Heart left ventricle (tissue), 16 donors: ENCODE results near the gene C6orf132. TPM values are rescaled to one million over a fixed set of nuclear protein-coding genes. Genes with fewer than 3 reads are reported as not detected.
A peak's percentile ranks its signal among the peaks of the same experiment; 100 is the strongest.

ENCODE experiments used
- ATAC-seq, 4 donors: fragments of 200-7000 bp; cut with Tn5 transposase; one replicate each; pipeline ENCODE4 v1.9.1; 2020 to 2022; ENCODE audit warnings: moderate library complexity in 4 of 4, mild to moderate bottlenecking in 3 of 4, moderate number of reproducible peaks in 1 of 4
- DNase-seq, 5 donors: peaks; one replicate each; pipeline ENCODE4 v3.0.0-alpha.2; 2020
- H3K27ac ChIP-seq, 12 donors: fragments of 200-600 bp; sonication (generic) in 4 of 12; one replicate each; pipeline versions ENCODE4 v1.5.0 to v1.8.0; 2016 to 2022; ENCODE audit warnings: mild to moderate bottlenecking in 2 of 12
- H3K27me3 ChIP-seq, 9 donors: fragments of 200-600 bp; sonication (generic) in 2 of 9; one replicate each; pipeline versions ENCODE4 v1.5.1 to v1.8.0; 2016 to 2022; ENCODE audit warnings: mild to moderate bottlenecking in 3 of 9
- H3K36me3 ChIP-seq, 9 donors: fragments of 200-600 bp; sonication (generic) in 2 of 9; one replicate each; pipeline versions ENCODE4 v1.5.0 to v1.8.0; 2018 to 2022; ENCODE audit warnings: mild to moderate bottlenecking in 2 of 9
- H3K4me1 ChIP-seq, 12 donors: fragments of 200-600 bp; sonication (generic) in 4 of 12; one replicate each; pipeline versions ENCODE4 v1.5.0 to v1.8.0; 2016 to 2022; ENCODE audit warnings: mild to moderate bottlenecking in 3 of 12
- H3K4me3 ChIP-seq, 12 donors: fragments of 200-600 bp; sonication (generic) in 4 of 12; one replicate each; pipeline versions ENCODE4 v1.5.0 to v1.8.0; 2017 to 2022; ENCODE audit warnings: mild to moderate bottlenecking in 9 of 12, moderate library complexity in 4 of 12
- H3K9me3 ChIP-seq, 12 donors: fragments of 200-600 bp; sonication (generic) in 4 of 12; one replicate each; pipeline versions ENCODE4 v1.5.0 to v1.8.0; 2016 to 2022; ENCODE audit warnings: mild to moderate bottlenecking in 1 of 12
- CTCF ChIP-seq, 12 donors: fragments of 200-600 bp; sonication (generic) in 4 of 12; IDR thresholded peaks; one replicate each; pipeline versions ENCODE4 v1.5.0 to v1.8.0; 2018 to 2022; ENCODE audit warnings: antibody characterized with exemption in 12 of 12, mild to moderate bottlenecking in 5 of 12
- POLR2A ChIP-seq, 2 donors: fragments of 450-650 bp; IDR thresholded peaks; one replicate each; pipeline ENCODE4 v1.6.1; 2017; ENCODE audit warnings: antibody characterized with exemption in 2 of 2, mild to moderate bottlenecking in 2 of 2, moderate library complexity in 2 of 2
- WGBS, 4 donors: extraction: QIAGEN DNeasy Blood & Tissue Kit in 2 of 4; methylation state at CpG; one replicate each; pipeline versions ENCODE4 v1.1.5 to v1.1.7; 2013 to 2018; 5-methylcytosine and 5-hydroxymethylcytosine counted together
- intact Hi-C, 10 donors: fragments of 100-400 bp; cut with DNase I; formaldehyde crosslinking; loops; one replicate each; pipeline versions ENCODE4 v1.11.1 to v1.14.2; 2022
- polyA plus RNA-seq, 2 donors: library from polyadenylated mRNA; stranded (reverse); fragments of 200-250 nt; gene quantifications; one replicate each; pipeline ENCODE4 v1.2.3, GENCODE V29; 2013
- total RNA-seq, 9 donors: library from RNA; depleted of rRNA in 2 of 9; stranded (reverse); fragments of >200 nt in 2 of 9; fragmentation: NEBNext Ultra II Directional in 3 of 9; extraction: Animal tissue kit (Norgen Biotek cat#: 25700) in 3 of 9; gene quantifications; one replicate each; pipeline versions ENCODE4 v1.1.0 to v1.2.4, GENCODE V29; 2016 to 2023
- donor health status: ischemic (EF 13 %, LVEDD 7.1; RV severe dilation, severe dysfunction).
- donor health status: healthy with polysubstance abuse.
- donor health status: DM: no; HTN: yes; CAD: no.
- donor health status: DM: no; HTN: no; CAD: no.
- donor health status: ischemic (EF 25% LVEDD 6.9; RV normal size, moderate dysfunction).
- donor health status: ischemic (EF 25% LVEDD 5.7; RV mildly dilated, moderate dysfunction).
- donor health status: healthy.
- donor health status: DM: yes; HTN: yes; CAD: no.
- donor health status: ischemic (EF 35%, LVEDD 5.7; RV mildly dilated, moderate dysfunction).
- donor health status: nonischemic (EF 11% LVEDD 7.7; RV severe dilation, severe dysfunction).
- donor health status: DM: yes; HTN: yes; CAD: no.
- donor health status: PGD.
- donor health status: ischemic (EF 29% LVEDD 5.4; RV normal size, mild dysfunction).
- donor health status: nonischemic (EF 23%, LVEDD 6.1; RV moderate dilation, normal function).

C6orf132 gene
- total and polyA plus RNA-seq, 11 donors: 0.30 to 5.7 (median 2.2) TPM

- 61 to 65% (median 64%) methylated on average over 10 of the region's 10 CpGs for WGBS, 4 donors
- no peaks in the 10 kb centered on the region for H3K9me3 ChIP-seq
- no peak overlapping the region for H3K4me3 ChIP-seq
- no peak for TF ChIP-seq POLR2A (IDR thresholded peaks at IDR 0.05)
- TF ChIP-seq CTCF (IDR thresholded peaks at IDR 0.05): no peak
- peaks cover 0 to 10% (median 0%) of the 10 kb centered on the region in 12 donors for H3K4me1 ChIP-seq
- DNase-seq (peak in 2 of 5 donors; percentile 36 to 42), ATAC-seq (peak in 3 of 4 donors; percentile 36 to 60 (median 51))
- no peaks in the 10 kb centered on the region for H3K36me3 ChIP-seq
- no peak overlapping the region for H3K27ac ChIP-seq
- no peaks in the 10 kb centered on the region for H3K27me3 ChIP-seq
- intact Hi-C loops: no loop called here
These were observed 43.2 kb upstream of the C6orf132 start for GRCh38 chr6:42185597-42185996.

GRCh38 chr6:42184475-42184874, 42.1 kb upstream of the C6orf132 start:
- H3K36me3 ChIP-seq: no peaks in the 10 kb centered on the region
- H3K9me3 ChIP-seq: no peaks in the 10 kb centered on the region
- 89 to 100% (median 94%) methylated on average over 4 of the region's 4 CpGs for WGBS, 4 donors
- DNase-seq (no peak), ATAC-seq (peak in 1 of 4 donors; percentile 25)
- peaks cover 0 to 6% (median 0%) of the 10 kb centered on the region in 12 donors for H3K4me1 ChIP-seq
- no peak for TF ChIP-seq CTCF (IDR thresholded peaks at IDR 0.05)
- no peak for TF ChIP-seq POLR2A (IDR thresholded peaks at IDR 0.05)
- intact Hi-C loops: no loop called here
- no peak overlapping the region for H3K27ac ChIP-seq
- H3K27me3 ChIP-seq: no peaks in the 10 kb centered on the region
- H3K4me3 ChIP-seq: no peak overlapping the region

- TF ChIP-seq CTCF (IDR thresholded peaks at IDR 0.05) (no peak), POLR2A (IDR thresholded peaks at IDR 0.05) (no peak)
- WGBS, 4 donors: 56 to 71% (median 62%) methylated on average over 5 of the region's 5 CpGs
- Histone ChIP-seq H3K9me3 (no peaks in the 10 kb centered on the region), H3K4me3 (no peak overlapping the region), H3K4me1 (peaks cover 0 to 6% (median 0%) of the 10 kb centered on the region in 12 donors), H3K27me3 (peaks cover 0 to 11% (median 5%) of the 10 kb centered on the region in 9 donors), H3K27ac (no peak overlapping the region), H3K36me3 (no peaks in the 10 kb centered on the region)
- intact Hi-C loops: no loop called here
- DNase-seq (peak in 1 of 5 donors; percentile 9), ATAC-seq (peak in 1 of 4 donors; percentile 12)
These were observed 39.7 kb upstream of the C6orf132 start for GRCh38 chr6:42182101-42182500.

GRCh38 chr6:42179945-42180313, 37.5 kb upstream of the C6orf132 start:
- Histone ChIP-seq H3K4me3 (no peak overlapping the region), H3K4me1 (peaks cover 0 to 6% (median 0%) of the 10 kb centered on the region in 12 donors), H3K9me3 (no peaks in the 10 kb centered on the region), H3K27ac (no peak overlapping the region), H3K36me3 (no peaks in the 10 kb centered on the region), H3K27me3 (peaks cover 0 to 11% (median 5%) of the 10 kb centered on the region in 9 donors)
- WGBS, 4 donors: 74 to 89% (median 81%) methylated on average over 3 of the region's 3 CpGs
- ATAC-seq (no peak), DNase-seq (no peak)
- intact Hi-C loops: no loop called here
- TF ChIP-seq CTCF (IDR thresholded peaks at IDR 0.05): no peak
- TF ChIP-seq POLR2A (IDR thresholded peaks at IDR 0.05): no peak
